ENCODE results near the gene REC114.
"Not testable (repeated sequence)": the region's sequence is repeated elsewhere in the genome, so short reads cannot be mapped to it uniquely, and the experiment has no call there.

Gene REC114

DNA sequence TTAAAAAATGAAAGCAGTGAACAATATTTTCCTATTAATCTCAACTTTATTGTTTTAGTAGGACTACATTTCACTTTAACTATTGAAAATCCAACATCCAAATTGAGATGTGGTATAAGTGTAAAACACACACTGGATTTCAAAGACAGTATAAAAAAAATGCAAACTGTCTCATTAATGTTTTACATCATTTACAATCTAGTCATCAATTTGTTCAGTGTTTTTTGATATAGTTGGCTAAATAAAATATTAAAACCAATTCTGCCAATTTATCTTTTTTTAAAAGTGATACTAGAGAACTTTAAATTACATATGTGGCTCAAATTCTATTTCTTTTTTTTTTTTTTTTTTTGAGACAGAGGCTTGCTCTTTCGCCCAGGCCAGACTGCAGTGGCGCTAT is 95.2 kb downstream of the REC114 start:
- DNase-seq: no peak

DNA sequence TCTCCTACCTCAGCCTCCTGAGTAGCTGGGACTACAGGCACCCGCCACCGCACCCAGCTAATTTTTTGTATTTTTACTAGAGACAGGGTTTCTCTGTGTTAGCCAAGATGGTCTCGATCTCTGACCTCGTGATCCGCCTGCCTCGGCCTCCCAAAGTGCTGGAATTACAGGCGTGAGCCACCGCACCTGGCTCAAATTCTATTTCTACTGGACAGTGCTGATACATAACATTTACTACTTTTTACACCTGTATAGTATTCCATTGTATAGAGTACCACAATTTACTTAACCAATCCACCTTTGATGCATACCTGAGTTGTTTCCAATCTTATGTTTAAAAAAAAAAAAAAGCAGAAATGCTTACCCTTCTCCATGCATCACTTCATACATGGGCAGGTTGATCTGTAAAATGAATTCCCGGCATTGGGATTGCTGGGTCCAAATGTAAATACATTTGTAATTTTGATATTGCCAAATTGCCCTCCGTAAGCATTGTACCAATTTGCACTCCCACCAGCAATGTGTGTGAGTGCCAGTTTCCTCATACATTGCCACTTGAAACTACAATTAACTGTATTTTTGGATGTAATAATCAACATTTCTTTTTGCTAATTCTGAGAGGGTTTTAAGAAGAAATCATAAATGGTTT is 95.7 kb downstream of the REC114 start:
- no peak for DNase-seq

- no peak for DNase-seq
These were observed 96.5 kb downstream of the REC114 start for GRCh38 chr15:73539212-73540128.

GRCh38 chr15:73540161-73540560 is 97.2 kb downstream of the REC114 start:
- DNase-seq: peak; percentile 32 to 55

GRCh38 chr15:73541479-73541878 is 98.5 kb downstream of the REC114 start:
- no peak for DNase-seq

DNA sequence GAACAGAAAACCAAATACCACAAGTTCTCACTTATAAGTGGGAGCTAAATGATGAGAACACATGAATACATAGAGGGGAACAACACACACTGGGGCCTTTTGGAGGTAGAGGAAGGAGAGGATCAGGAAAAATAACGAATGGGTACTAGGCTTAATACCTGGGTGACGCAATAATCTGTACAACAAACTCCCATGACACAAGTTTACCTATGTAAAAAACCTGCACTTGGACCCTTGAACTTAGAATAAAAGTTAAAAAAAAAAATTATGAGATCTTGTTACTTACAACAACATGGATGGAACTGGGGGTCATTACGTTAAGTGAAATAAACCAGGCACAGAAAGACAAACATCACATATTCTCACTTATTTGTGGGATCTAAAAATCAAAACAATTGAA is 106.0 kb downstream of the REC114 start:
- not testable (repeated sequence) for DNase-seq

- no peak for DNase-seq
These were observed 107.2 kb downstream of the REC114 start for GRCh38 chr15:73550190-73550589.

- no peak for DNase-seq
These were observed 112.1 kb downstream of the REC114 start for GRCh38 chr15:73555080-73555479.

GRCh38 chr15:73558529-73558928 is 115.6 kb downstream of the REC114 start:
- no peak for DNase-seq

DNA sequence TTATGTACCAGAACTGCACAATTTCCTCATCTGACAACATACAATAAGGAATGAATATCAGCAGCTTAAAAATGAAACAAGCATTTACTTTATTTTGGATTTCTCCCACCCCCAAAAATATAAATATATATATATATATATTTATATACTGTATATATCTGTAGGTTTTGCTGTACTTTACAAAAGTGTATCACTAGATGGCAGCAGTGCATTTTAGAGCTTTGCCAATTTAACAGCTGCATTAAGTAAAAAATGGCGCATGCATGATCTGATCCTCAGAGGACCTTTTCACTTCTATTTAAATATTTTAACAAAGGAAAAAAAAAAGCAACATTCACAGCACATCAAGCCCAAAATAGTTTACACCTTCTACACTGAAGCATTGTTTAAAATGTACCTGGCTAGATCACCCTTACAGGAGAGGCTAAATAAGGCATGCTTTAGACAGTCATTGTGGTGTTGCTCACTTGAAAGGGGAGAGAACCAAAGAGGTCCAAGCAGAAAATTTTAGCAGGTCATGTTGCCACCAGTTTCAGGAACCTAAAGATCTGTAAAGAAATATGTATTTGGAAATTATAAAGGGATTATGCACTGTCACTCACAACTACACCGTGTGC is 117.6 kb downstream of the REC114 start:
- DNase-seq: peak; percentile 71 to 77

GRCh38 chr15:73564255-73564654 is 121.3 kb downstream of the REC114 start:
- DNase-seq: peak; percentile 70 to 74

DNA sequence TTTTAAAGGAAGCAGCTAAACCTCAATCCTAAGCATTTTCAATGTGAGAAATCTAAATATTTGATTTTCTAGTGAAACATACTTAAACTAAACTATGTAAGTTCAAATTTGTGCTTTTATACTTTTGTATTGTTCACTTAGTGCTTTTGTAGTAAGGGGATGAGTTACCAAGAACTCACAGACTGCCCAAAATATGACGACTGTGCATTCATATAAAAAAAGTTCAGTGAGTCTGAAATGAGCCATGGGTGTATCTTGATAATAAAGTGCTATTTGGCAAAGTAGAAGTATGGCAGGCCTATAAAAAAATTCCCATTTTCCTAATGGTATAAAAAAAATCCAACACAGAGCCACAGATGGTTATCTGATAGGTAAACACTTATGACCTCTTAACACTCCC is 124.1 kb downstream of the REC114 start:
- no peak for DNase-seq

GRCh38 chr15:73568564-73569280 is 125.8 kb downstream of the REC114 start:
- DNase-seq: no peak

- no peak for DNase-seq
These were observed 126.4 kb downstream of the REC114 start for GRCh38 chr15:73569361-73569760.

DNA sequence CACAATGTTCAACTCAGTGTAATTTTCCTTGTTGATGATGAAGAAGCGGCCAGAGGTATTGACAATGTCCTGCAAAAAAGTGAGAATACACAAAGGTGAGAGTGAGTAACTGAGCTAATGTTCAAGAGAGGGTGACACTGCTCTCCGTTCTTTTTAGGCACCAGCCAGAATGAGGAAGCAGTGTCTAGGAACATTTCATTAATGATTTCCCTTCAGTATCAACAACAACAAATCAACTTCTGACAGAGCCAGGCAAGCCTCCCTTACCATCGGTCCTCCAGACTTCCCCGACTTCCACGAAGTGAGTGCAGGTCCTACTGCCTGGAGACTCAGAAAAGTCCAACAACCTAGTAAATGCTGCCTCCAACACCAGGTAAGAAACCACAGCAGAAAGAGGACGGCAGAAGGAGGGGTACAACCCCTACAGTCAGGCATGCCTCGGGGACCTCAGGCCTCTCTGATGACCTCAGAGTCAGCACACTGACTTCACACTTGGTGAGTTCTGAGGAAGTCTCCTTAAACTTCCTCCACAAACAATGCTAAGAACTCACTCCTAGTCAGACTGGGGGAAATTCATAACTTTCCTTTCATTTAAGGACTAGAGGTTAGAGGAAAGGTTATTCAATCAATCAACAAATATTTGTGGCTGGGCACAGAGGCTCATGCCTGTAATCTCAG is 127.5 kb downstream of the REC114 start:
- DNase-seq: peak; percentile 55 to 75

DNA sequence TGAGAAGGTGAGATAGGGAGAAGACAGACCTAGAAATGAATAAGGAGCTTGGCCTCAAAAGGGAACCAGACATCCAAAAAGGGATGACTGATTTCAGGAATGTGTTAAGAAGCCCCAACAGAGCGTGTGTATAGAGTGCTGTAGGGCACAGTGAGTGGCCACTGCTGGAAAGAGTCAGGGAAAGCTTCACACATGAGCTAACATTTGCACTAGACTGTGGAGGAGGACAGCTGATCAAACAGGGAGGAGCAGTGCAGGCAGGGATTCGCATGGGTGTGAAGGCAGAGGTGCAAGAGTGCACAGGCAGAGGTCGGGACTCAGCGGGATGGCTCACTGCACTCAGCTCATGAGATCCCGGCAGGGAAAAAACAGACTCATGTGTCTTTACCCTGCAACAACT is 128.4 kb downstream of the REC114 start:
- DNase-seq: no peak

GRCh38 chr15:73572296-73572695 is 129.3 kb downstream of the REC114 start:
- no peak for DNase-seq

DNA sequence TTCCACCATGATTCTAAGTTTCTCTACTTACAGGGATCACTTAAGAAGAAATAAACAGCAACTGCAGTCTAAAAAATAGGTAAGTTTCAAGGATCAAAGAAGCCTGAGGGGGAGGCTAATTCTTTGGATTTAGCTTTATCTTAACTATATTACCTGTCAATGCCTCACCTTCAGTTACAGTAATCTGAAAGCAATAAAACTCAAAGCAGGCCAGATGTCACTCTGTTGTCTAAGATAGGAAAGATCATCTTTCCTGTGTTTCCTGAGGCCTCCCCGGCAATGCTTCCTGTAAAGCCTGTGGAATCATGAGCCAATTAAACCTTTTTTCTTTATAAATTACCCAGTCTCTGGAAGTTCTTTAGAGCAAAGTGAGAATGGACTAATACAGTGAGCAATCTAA is 130.1 kb downstream of the REC114 start:
- DNase-seq: no peak

GRCh38 chr15:73573572-73573971 is 130.6 kb downstream of the REC114 start:
- DNase-seq: no peak

GRCh38 chr15:73575636-73576247 is 132.8 kb downstream of the REC114 start:
- no peak for DNase-seq

- not testable (repeated sequence) for DNase-seq
These were observed 134.6 kb downstream of the REC114 start for GRCh38 chr15:73577593-73577992.

GRCh38 chr15:73578026-73578425 is 135.1 kb downstream of the REC114 start:
- no peak for DNase-seq

Data from inflammatory macrophage (primary cell).